IMR-90 (cell line): ENCODE data around the gene RAB1A.

ENCODE experiments used
- BHLHE40 ChIP-seq: fragments of 150-350 bp; IDR thresholded peaks from 2 replicates; pipeline ENCODE4 v1.6.1; 2016; ENCODE audit warnings: mild to moderate bottlenecking, low read depth, low read length
- CEBPB ChIP-seq: IDR thresholded peaks from 2 replicates; pipeline ENCODE4 v1.6.1; 2012; ENCODE audit warnings: low read depth, low read length, improper control_type of control experiment
- CTCF ChIP-seq: conservative IDR thresholded peaks from 2 replicates; pipeline ENCODE4 v1.5.1; 2012; ENCODE audit warnings: mild to moderate bottlenecking, low read depth, low read length, improper control_type of control experiment
- FOS ChIP-seq: fragments of 150-350 bp; IDR thresholded peaks from 2 replicates; pipeline ENCODE4 v1.6.1; 2016; ENCODE audit warnings: low read depth, low read length
- MAZ ChIP-seq: IDR thresholded peaks from 2 replicates; pipeline ENCODE4 v1.6.1; 2012; ENCODE audit warnings: low read depth, mild to moderate bottlenecking, low read length, improper control_type of control experiment, moderate library complexity, borderline replicate concordance
- MXI1 ChIP-seq: IDR thresholded peaks from 2 replicates; pipeline ENCODE4 v1.6.1; 2012; ENCODE audit warnings: low read depth, mild to moderate bottlenecking, low read length, moderate library complexity, borderline replicate concordance
- POLR2A ChIP-seq: IDR thresholded peaks from 2 replicates; pipeline ENCODE4 v1.6.1; 2012; ENCODE audit warnings: mild to moderate bottlenecking, low read depth, low read length
- RFX5 ChIP-seq: IDR thresholded peaks from 2 replicates; pipeline ENCODE4 v1.8.0; 2012; ENCODE audit warnings: low read depth, mild to moderate bottlenecking, low read length, moderate library complexity
- SMC3 ChIP-seq: fragments of 150-350 bp; IDR thresholded peaks from 2 replicates; pipeline ENCODE4 v1.6.1; 2016; ENCODE audit warnings: low read depth, mild to moderate bottlenecking, antibody characterized with exemption, low read length, moderate library complexity

- TF ChIP-seq MAZ: no peak
- TF ChIP-seq MXI1: no peak
- no peak for TF ChIP-seq RFX5
- TF ChIP-seq POLR2A: no peak
- no peak for TF ChIP-seq FOS
- TF ChIP-seq CTCF: no peak
- no peak for TF ChIP-seq BHLHE40
- TF ChIP-seq CEBPB: no peak
- TF ChIP-seq SMC3: no peak
Observed at GRCh38 chr2:65114921-65115320, 15.0 kb downstream of the RAB1A start.
